ENCODE results near the gene DMAC2L.

GRCh38 chr14:50299585-50299984 lies 12.5 kb upstream of the DMAC2L start:
- TF ChIP-seq CTCF (IDR thresholded peaks at IDR 0.05): no peak
- TF ChIP-seq EP300 (IDR thresholded peaks at IDR 0.05): no peak
- TF ChIP-seq POLR2A (IDR thresholded peaks at IDR 0.05): no peak

All from tibial nerve (tissue), 4 donors.